ENCODE data around the gene GSTA3.
"Not testable (repeated sequence)": the region's sequence is repeated elsewhere in the genome, so short reads cannot be mapped to it uniquely, and the experiment has no call there.

The GSTA3 gene

DNA sequence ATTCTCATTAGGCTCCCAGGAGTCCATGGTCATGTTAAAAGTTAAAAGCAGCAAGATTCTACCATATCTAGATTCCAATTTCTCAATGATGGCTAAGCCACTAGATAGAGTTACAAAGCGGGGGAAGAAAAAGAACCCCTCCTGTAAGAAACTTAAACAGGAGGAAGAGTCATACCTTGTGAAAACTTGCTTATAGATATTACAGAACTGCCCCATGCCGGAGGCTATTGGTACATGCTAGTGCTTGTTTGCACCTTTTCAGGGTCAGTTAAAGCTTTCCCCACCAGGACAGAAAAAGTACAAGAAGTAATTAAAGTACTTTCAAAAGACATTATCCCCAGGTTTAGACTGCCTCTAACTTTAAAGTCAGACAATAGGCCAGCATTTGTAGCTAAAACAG is 15.5 kb upstream of the GSTA3 start:
- Histone ChIP-seq H3K79me2 (ENCODE audit: insufficient read depth, low read length) (no peaks in the 10 kb centered on the region), H3K4me3 (ENCODE audit: low read depth in 1 of 2, low read length in 2 of 2) (no peak overlapping the region), H3K4me1 (ENCODE audit: insufficient read depth, low read length) (no peaks in the 10 kb centered on the region), H3K9me3 (ENCODE audit: insufficient read depth, low read length, severe bottlenecking) (no peaks in the 10 kb centered on the region), H3K27me3 (ENCODE audit: insufficient read depth, low read length, poor library complexity) (peaks cover 14% of the 10 kb centered on the region), H2AFZ (ENCODE audit: low read depth, low read length) (no peak overlapping the region), H3K36me3 (ENCODE audit: insufficient read depth, low read length) (no peaks in the 10 kb centered on the region), H4K20me1 (ENCODE audit: insufficient read depth, low read length) (no peaks in the 10 kb centered on the region), H3K4me2 (ENCODE audit: insufficient read depth, low read length) (no peak overlapping the region), H3K27ac (ENCODE audit: low read length) (no peak overlapping the region), H3K9ac (ENCODE audit: low read depth, low read length) (no peak overlapping the region)
- no peak for TF ChIP-seq EZH2 (IDR thresholded peaks at IDR 0.05; ENCODE audit: borderline replicate concordance, low read depth, low read length, severe bottlenecking)
- TF ChIP-seq CTCF (IDR thresholded peaks at IDR 0.05; ENCODE audit: borderline replicate concordance, extremely low read depth, low read length, poor library complexity, severe bottlenecking), result no peak
- ATAC-seq (ENCODE audit: insufficient read depth, low read depth), result no peak
- no peak for DNase-seq

GRCh38 chr6:52923689-52924088 is 14.2 kb upstream of the GSTA3 start:
- not testable (repeated sequence) for H3K4me3 ChIP-seq (ENCODE audit: low read depth in 1 of 2, low read length in 2 of 2); H3K9me3 ChIP-seq (ENCODE audit: insufficient read depth, low read length, severe bottlenecking); H3K27me3 ChIP-seq (ENCODE audit: insufficient read depth, low read length, poor library complexity); ATAC-seq (ENCODE audit: insufficient read depth, low read depth); H3K4me1 ChIP-seq (ENCODE audit: insufficient read depth, low read length); H3K79me2 ChIP-seq (ENCODE audit: insufficient read depth, low read length); H3K36me3 ChIP-seq (ENCODE audit: insufficient read depth, low read length); H3K9ac ChIP-seq (ENCODE audit: low read depth, low read length); H4K20me1 ChIP-seq (ENCODE audit: insufficient read depth, low read length); H3K4me2 ChIP-seq (ENCODE audit: insufficient read depth, low read length); DNase-seq; H3K27ac ChIP-seq (ENCODE audit: low read length); H2AFZ ChIP-seq (ENCODE audit: low read depth, low read length)

- H3K36me3 ChIP-seq (ENCODE audit: insufficient read depth, low read length), result no peaks in the 10 kb centered on the region
- no peak overlapping the region for H3K27ac ChIP-seq (ENCODE audit: low read length)
- peaks cover 6% of the 10 kb centered on the region for H3K27me3 ChIP-seq (ENCODE audit: insufficient read depth, low read length, poor library complexity)
- H3K9ac ChIP-seq (ENCODE audit: low read depth, low read length), result no peak overlapping the region
- H3K9me3 ChIP-seq (ENCODE audit: insufficient read depth, low read length, severe bottlenecking), result no peaks in the 10 kb centered on the region
- DNase-seq (no peak), ATAC-seq (ENCODE audit: insufficient read depth, low read depth) (no peak)
- no peaks in the 10 kb centered on the region for H3K79me2 ChIP-seq (ENCODE audit: insufficient read depth, low read length)
- no peaks in the 10 kb centered on the region for H4K20me1 ChIP-seq (ENCODE audit: insufficient read depth, low read length)
- TF ChIP-seq CTCF (IDR thresholded peaks at IDR 0.05; ENCODE audit: borderline replicate concordance, extremely low read depth, low read length, poor library complexity, severe bottlenecking) (no peak), EZH2 (IDR thresholded peaks at IDR 0.05; ENCODE audit: borderline replicate concordance, low read depth, low read length, severe bottlenecking) (no peak)
- no peak overlapping the region for H3K4me2 ChIP-seq (ENCODE audit: insufficient read depth, low read length)
- H2AFZ ChIP-seq (ENCODE audit: low read depth, low read length), result no peak overlapping the region
- no peaks in the 10 kb centered on the region for H3K4me1 ChIP-seq (ENCODE audit: insufficient read depth, low read length)
- no peak overlapping the region for H3K4me3 ChIP-seq (ENCODE audit: low read depth in 1 of 2, low read length in 2 of 2)
Observed at GRCh38 chr6:52922161-52922560, 12.7 kb upstream of the GSTA3 start.

GRCh38 chr6:52921743-52922142 is 12.2 kb upstream of the GSTA3 start:
- Histone ChIP-seq H3K9ac (ENCODE audit: low read depth, low read length) (no peak overlapping the region), H3K27me3 (ENCODE audit: insufficient read depth, low read length, poor library complexity) (peaks cover 6% of the 10 kb centered on the region), H3K9me3 (ENCODE audit: insufficient read depth, low read length, severe bottlenecking) (no peaks in the 10 kb centered on the region), H3K27ac (ENCODE audit: low read length) (no peak overlapping the region), H3K4me2 (ENCODE audit: insufficient read depth, low read length) (no peak overlapping the region), H2AFZ (ENCODE audit: low read depth, low read length) (no peak overlapping the region), H3K79me2 (ENCODE audit: insufficient read depth, low read length) (no peaks in the 10 kb centered on the region), H3K36me3 (ENCODE audit: insufficient read depth, low read length) (no peaks in the 10 kb centered on the region), H3K4me1 (ENCODE audit: insufficient read depth, low read length) (no peaks in the 10 kb centered on the region), H3K4me3 (ENCODE audit: low read depth in 1 of 2, low read length in 2 of 2) (no peak overlapping the region), H4K20me1 (ENCODE audit: insufficient read depth, low read length) (no peaks in the 10 kb centered on the region)
- ATAC-seq (ENCODE audit: insufficient read depth, low read depth) (no peak), DNase-seq (no peak)
- TF ChIP-seq EZH2 (IDR thresholded peaks at IDR 0.05; ENCODE audit: borderline replicate concordance, low read depth, low read length, severe bottlenecking), result no peak
- TF ChIP-seq CTCF (IDR thresholded peaks at IDR 0.05; ENCODE audit: borderline replicate concordance, extremely low read depth, low read length, poor library complexity, severe bottlenecking), result no peak

- H4K20me1 ChIP-seq (ENCODE audit: insufficient read depth, low read length); H3K4me3 ChIP-seq (ENCODE audit: low read depth in 1 of 2, low read length in 2 of 2); H3K27ac ChIP-seq (ENCODE audit: low read length); H2AFZ ChIP-seq (ENCODE audit: low read depth, low read length); H3K79me2 ChIP-seq (ENCODE audit: insufficient read depth, low read length); H3K9ac ChIP-seq (ENCODE audit: low read depth, low read length); ATAC-seq (ENCODE audit: insufficient read depth, low read depth); H3K9me3 ChIP-seq (ENCODE audit: insufficient read depth, low read length, severe bottlenecking); H3K27me3 ChIP-seq (ENCODE audit: insufficient read depth, low read length, poor library complexity); H3K4me2 ChIP-seq (ENCODE audit: insufficient read depth, low read length); DNase-seq; H3K36me3 ChIP-seq (ENCODE audit: insufficient read depth, low read length); H3K4me1 ChIP-seq (ENCODE audit: insufficient read depth, low read length): not testable (repeated sequence)
Observed at GRCh38 chr6:52919511-52919910, 10.0 kb upstream of the GSTA3 start.

DNA sequence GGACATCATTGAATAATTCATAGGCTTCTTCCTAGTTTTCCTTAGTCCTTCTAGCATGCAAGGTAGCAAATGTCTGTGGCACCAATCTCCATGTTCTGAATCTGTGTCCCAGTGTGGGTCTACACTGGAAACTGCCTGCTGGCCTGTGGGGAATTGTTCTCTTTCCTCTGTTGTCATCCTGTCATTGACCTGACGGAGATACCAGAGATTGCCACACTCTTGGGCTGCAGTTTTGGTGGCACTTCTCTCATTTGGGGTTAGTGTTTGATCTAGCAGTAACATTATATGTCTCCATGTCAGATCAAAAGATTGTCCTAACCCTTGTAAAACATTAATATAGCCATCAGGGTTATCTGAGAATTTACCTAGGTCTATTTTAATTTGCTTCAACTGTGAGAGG is 9.3 kb upstream of the GSTA3 start:
- not testable (repeated sequence) for H3K27me3 ChIP-seq (ENCODE audit: insufficient read depth, low read length, poor library complexity); DNase-seq; H3K4me2 ChIP-seq (ENCODE audit: insufficient read depth, low read length); H3K9me3 ChIP-seq (ENCODE audit: insufficient read depth, low read length, severe bottlenecking); H3K27ac ChIP-seq (ENCODE audit: low read length); H3K4me1 ChIP-seq (ENCODE audit: insufficient read depth, low read length); H3K9ac ChIP-seq (ENCODE audit: low read depth, low read length); H3K79me2 ChIP-seq (ENCODE audit: insufficient read depth, low read length); H2AFZ ChIP-seq (ENCODE audit: low read depth, low read length); H3K36me3 ChIP-seq (ENCODE audit: insufficient read depth, low read length); H4K20me1 ChIP-seq (ENCODE audit: insufficient read depth, low read length); H3K4me3 ChIP-seq (ENCODE audit: low read depth in 1 of 2, low read length in 2 of 2); ATAC-seq (ENCODE audit: insufficient read depth, low read depth)
